Right ventricle myocardium inferior (tissue), 1 donor: ENCODE data around the gene ARHGAP10. TPM values are rescaled to one million over a fixed set of nuclear protein-coding genes. Genes with fewer than 3 reads are reported as not detected.

ENCODE experiments used
- ATAC-seq: fragments of 200-7000 bp; cut with Tn5 transposase; one replicate; pipeline ENCODE4 v1.9.1; 2020; ENCODE audit warnings: mild to moderate bottlenecking, moderate library complexity
- DNase-seq: peaks from one replicate; pipeline ENCODE4 v3.0.0; 2021; ENCODE audit errors: missing footprints
- intact Hi-C: fragments of 100-400 bp; cut with DNase I; formaldehyde crosslinking; loops from one replicate; pipeline ENCODE4 v1.11.0; 2022
- total RNA-seq: library from RNA; stranded (reverse); fragmentation: NEBNext Ultra II Directional; extraction: Animal tissue kit (Norgen Biotek cat#: 25700); gene quantifications from one replicate; pipeline ENCODE4 v1.2.1, GENCODE V29; 2021
- donor health status: DM: no; HTN: yes; CAD: no; lungs with severe emphysema.

The ARHGAP10 gene
- total RNA-seq, 1 donor from 2014 or later, result 71.8 TPM

DNA sequence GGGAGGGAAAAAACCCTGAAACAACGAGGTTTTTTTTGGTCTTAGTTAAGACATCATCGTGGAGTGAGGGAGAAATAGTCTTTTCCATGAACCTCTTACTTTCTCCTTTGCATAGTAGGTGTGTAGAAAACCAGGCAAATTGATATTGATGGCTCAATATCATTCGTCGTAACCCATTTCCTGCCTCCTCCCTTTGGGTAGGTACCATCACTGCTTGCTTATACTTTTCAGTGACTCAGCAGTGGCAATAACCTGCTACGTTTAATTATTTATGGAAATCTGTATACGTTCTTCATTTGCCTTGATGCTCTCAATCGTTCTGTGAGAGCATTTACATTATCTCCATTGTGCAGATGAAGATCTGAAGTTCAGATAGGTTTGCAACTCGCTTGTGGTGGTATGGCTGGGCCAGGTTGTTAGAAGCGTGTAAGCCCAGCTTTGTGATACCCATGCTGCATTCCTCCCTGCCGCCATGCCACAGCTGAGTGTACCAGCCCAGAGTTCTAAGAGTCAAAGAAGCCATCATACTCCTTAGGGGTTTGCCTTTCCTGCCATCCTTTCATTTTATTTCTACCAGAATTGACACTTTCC, 212.9 kb downstream of the ARHGAP10 start:
- intact Hi-C loops, result no loop called here
- DNase-seq (no peak), ATAC-seq (no peak)

- intact Hi-C loops, result no loop called here
- DNase-seq (no peak), ATAC-seq (no peak)
These were observed 216.4 kb downstream of the ARHGAP10 start for GRCh38 chr4:147948336-147948735.

DNA sequence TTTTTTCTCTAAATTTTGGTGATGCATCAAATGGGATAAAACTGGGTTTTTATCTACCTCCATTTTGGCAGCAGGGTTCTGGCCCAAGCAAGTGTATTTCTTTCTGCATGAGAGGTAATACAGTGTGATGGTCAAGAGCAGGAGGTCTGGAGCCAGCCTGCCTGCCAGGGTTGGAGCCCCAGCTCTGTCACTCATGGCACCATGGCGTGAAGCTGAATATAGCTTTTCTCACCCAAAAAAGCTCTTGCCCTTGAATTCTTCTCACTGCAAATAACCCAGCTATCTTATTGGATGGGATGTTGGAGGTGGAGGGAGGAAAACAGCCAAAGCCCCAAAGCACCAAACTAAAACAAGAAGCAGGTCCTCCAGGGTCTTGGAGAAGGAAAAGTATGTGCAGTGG, 218.4 kb downstream of the ARHGAP10 start:
- intact Hi-C loops, result no loop called here

DNA sequence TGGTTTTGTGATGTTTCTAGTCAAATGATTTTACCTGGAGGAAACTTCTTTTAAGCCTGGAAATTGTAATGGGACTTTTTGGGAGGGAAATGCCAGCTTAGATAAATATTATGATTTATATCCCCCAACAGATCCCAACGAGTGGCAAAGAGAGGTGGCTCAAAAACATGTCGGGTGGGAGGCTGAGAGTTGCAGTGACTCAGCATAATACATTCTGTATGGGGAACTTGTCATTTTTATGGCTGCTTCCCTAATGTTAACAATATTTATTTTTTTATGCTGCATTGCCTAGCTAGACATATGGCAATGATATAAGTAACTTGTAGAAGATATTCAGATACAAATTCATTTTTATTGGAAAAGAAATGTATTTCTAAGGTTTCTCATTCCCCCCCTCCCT, 219.0 kb downstream of the ARHGAP10 start:
- DNase-seq, result no peak
- ATAC-seq, result no peak
- intact Hi-C loops, result no loop called here

More for the DNA sequence above, 218.4 kb downstream of the ARHGAP10 start:
- ATAC-seq (no peak), DNase-seq (no peak)

GRCh38 chr4:147954850-147955249, 223.0 kb downstream of the ARHGAP10 start:
- no peak for ATAC-seq
- no peak for DNase-seq
- intact Hi-C loops, result no loop called here

GRCh38 chr4:147955827-147956558, 224.1 kb downstream of the ARHGAP10 start:
- DNase-seq (no peak), ATAC-seq (no peak)
- intact Hi-C loops, result no loop called here

- ATAC-seq (no peak), DNase-seq (no peak)
- intact Hi-C loops, result no loop called here
These were observed 225.6 kb downstream of the ARHGAP10 start for GRCh38 chr4:147957446-147957845.

DNA sequence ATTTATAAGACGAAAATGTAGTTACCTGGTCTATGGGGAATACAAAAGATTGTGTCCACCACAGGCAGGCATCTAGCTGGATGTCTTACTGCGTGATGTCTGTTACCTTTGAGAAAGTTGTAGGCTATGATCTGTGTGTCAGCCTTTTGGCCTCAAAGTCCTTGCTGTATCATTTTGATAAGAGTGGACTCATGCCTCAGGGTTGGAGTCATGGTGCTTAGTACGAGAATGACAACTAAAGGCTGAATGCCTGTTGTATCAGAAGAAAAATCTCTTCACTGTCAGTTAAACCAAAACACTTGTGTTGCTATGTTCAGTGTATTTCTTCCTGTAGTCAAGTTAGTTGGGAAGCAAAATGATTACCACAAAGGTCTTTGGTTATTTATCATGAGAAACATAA, 226.2 kb downstream of the ARHGAP10 start:
- DNase-seq (no peak), ATAC-seq (peak; percentile 24)
- intact Hi-C loops, result no loop called here

DNA sequence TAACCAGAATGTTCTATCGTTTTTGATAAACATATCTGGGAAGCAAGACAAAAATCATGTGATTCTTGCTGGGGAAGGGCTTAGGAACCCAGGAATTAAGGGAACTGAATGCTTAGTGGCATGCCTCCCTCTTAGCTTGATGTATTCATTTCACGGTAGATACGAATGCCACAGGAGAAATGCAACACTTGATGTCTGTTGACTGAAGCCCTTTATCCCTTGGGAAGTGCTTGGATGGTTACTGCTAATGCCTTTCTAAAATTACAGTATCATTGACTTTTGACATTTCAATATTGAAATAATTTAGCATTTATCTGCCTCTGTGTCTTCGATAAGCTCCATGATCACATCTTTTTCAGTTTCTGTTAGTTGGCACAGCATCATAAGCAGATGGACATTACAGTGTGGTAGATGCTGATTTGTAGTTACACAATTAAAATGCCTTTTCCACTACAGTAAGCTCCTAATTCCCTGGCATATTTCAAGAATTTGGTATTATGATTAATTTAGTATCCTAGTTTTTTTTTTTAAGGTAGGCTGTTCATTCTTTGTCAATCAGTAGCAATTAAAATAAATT, 226.7 kb downstream of the ARHGAP10 start:
- no peak for ATAC-seq
- intact Hi-C loops, result no loop called here
- no peak for DNase-seq

DNA sequence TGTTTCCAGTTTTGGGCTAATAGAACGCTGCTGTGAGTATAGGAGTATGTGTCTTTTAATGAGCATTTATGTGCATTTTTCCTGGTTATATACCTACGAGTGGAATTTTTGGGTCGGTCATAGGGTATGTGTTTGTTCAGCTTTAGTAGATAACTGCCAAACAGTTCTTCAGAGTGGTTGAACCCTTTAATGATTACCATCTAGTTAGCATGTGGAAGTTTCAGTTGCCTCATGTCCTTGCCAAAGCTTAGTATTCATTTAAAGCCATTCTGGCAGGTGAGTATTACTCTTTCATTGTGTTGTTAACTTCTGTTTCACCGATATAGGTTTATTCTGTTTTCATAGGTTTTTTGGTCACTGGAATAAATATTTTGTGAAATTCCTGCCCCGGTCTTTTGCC, 229.1 kb downstream of the ARHGAP10 start:
- intact Hi-C loops, result no loop called here
- no peak for ATAC-seq
- DNase-seq, result no peak

GRCh38 chr4:147963839-147964238, 232.0 kb downstream of the ARHGAP10 start:
- ATAC-seq (peak; percentile 30), DNase-seq (no peak)
- intact Hi-C loops, result no loop called here

- no peak for DNase-seq
- no peak for ATAC-seq
- intact Hi-C loops, result no loop called here
These were observed 232.5 kb downstream of the ARHGAP10 start for GRCh38 chr4:147964266-147964880.

- intact Hi-C loops, result no loop called here
- no peak for DNase-seq
- ATAC-seq, result no peak
These were observed 233.2 kb downstream of the ARHGAP10 start for GRCh38 chr4:147965056-147965455.

- intact Hi-C loops, result no loop called here
- ATAC-seq (no peak), DNase-seq (no peak)
These were observed 234.0 kb downstream of the ARHGAP10 start for GRCh38 chr4:147965873-147966272.

DNA sequence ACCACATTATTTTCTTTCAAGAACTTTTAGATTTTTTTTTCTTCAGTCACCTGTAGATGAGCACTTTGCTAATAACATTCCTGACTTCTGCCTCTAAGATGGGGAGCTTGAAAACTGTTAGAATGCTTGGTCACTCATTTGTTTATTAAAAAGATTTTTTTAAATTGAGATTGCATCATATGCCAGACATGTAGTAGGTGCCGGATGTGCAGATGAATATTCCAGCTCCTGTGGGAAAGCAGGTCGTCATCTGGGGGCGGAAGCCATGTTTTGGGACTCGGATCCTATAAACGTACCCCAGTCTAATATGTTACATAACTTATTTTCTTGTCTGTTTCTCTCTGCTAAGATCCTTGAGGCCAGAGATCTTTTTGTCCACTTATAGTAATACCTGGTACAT, 236.8 kb downstream of the ARHGAP10 start:
- intact Hi-C loops, result no loop called here
- ATAC-seq, result no peak
- DNase-seq, result no peak

GRCh38 chr4:147969573-147970385, 237.9 kb downstream of the ARHGAP10 start:
- DNase-seq, result no peak
- intact Hi-C loops, result no loop called here
- ATAC-seq, result peak; percentile 23

DNA sequence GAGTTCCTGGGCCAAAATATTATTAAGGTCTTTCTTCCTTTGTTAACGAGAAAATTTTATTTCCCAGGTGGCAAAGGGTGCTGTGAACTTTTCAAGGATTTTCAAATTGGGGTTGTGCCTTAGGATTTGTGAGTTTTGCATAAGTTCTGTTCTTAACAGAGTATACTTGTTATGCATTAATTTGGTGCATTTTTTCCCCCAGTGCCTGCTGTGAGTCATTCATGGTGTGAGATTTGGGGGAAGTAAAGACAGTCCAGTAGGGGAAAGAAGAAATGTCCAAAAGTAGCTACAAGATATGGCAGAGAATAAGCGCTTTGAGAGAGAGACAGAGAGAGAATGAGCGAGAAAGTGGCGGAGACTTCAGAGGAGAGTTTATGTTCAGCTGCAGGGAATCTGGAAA, 239.2 kb downstream of the ARHGAP10 start:
- ATAC-seq (no peak), DNase-seq (no peak)
- intact Hi-C loops, result no loop called here

DNA sequence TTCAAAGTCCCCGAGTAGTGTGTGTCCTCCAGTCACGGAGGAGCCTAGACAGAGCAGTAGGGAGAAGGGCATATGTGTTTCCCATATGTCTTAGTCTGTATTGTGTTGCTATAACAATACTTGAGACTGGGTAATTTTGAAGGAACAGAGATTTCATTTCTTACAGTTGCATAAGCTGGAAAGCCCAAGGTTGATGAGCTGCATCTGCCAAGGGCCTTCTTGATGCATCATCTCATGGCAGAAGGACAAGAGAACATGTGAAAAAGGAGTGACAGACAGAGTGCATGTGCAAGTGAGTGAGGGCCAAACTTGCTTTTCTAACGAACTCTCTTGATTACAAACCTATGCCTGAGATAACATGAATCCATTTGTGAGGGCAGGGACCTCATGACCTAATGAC, 243.4 kb downstream of the ARHGAP10 start:
- DNase-seq, result no peak
- peak; percentile 49 for ATAC-seq
- intact Hi-C loops, result no loop called here
